ENCODE measurements around the gene DLG2.

- TF ChIP-seq TEAD4 (IDR thresholded peaks at IDR 0.05) (no peak), TAF1 (IDR thresholded peaks at IDR 0.05; ENCODE audit: low read depth) (no peak), CEBPB (IDR thresholded peaks at IDR 0.05) (no peak), USF1 (IDR thresholded peaks at IDR 0.05) (no peak), FOXM1 (IDR thresholded peaks at IDR 0.05; ENCODE audit: borderline replicate concordance, low read depth) (no peak), CREB1 (IDR thresholded peaks at IDR 0.05; ENCODE audit: low read depth) (no peak), RAD21 (IDR thresholded peaks at IDR 0.05; ENCODE audit: low read depth) (no peak), REST (IDR thresholded peaks at IDR 0.05; ENCODE audit: low read depth) (no peak)
These were observed 1304.9 kb downstream of the DLG2 start for GRCh38 chr11:84322211-84322610.
